NCI-H2107 treated with DMSO at 0.1 percent for 48 hours (cell line): ENCODE data around the gene DNAJB9.
A peak's percentile ranks its signal among the peaks of the same experiment; 100 is the strongest.

Source experiments
- DNase-seq: peaks from one replicate; lab custom pipeline; 2025; ENCODE audit not compliant: unreplicated experiment; lab: John Stamatoyannopoulos, UW

DNAJB9 gene

GRCh38 chr7:108565987-108566386, 3.7 kb upstream of the DNAJB9 start:
- DNase-seq: no peak

DNA sequence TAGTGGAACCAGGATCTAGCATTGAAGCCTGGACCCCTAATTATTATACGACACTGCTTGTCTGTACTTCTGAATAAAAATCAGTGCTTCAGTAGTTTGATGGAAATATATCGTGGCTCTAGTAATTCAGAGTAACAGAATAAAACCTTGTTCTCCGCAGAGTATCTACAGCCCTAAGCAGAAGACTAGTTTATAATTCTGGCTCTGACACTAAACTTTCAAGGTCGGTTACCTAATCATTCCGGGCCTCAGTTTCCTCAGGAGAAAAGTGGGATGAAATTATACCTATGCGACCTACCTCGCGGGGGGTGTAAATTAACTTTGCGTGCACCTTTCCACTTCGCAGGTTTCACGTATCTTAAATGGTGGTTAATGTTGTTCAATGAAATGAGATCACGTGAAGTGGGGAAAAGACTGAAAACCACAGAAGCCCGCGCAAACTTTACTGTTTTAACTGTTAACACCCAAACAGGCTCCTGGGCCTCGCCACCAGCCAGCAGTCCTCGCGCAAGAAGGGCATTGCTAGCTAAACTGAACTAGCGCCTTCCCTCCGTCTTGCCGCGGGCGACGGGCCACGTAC, 783 bp upstream of the DNAJB9 start:
- peak; percentile 69 for DNase-seq

DNA sequence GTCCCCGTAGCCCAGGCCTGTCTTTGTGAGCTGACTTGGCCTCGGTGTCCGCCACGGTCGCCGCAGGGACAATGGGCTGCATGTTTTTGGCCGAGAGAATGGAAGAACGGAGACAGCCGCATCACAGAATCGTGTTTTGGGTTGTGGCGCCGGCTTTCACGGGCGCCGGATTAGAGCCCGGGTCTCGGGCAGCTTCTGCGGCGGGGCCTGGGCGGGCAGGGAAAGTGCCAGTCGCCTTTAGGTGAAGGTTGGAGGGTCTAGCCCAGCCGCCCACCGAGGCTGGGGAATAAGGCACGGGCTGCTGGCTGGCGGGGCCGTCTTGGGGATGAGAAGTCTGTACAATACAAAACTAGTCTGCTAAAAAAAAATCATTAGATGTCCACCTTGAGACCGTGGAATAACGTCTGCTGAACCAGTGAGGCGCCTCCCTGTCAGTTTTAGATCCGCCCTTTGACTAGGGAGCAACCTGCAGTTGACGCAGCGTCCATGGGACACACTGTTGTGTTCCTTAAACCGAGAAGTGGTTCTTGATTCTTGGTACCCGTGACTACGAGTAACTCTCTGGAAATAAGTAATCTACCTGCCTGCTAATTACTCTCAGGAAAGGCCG, 577 bp downstream of the DNAJB9 start:
- DNase-seq: peak; percentile 56

- DNase-seq: no peak
These were observed 2.8 kb downstream of the DNAJB9 start for GRCh38 chr7:108572480-108572879.

DNA sequence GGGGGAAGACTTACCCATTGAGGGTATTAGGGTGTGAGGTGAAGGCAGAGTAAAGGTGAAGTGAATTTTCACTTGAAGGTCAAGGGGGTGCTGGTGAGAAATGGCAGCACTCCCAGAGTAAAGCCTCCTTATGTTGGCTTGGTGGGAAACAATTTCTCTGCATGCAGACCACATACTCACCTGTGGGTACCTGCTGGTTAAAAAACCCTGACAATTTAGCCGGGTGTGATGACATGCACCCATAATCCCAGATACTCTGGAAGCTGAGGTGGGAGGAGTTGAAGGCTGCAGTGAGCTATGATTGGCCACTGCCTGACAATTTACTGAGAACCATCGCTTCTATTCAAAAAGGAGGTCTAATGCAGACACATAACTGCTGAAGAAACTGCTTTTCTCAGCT, 5.5 kb downstream of the DNAJB9 start:
- DNase-seq: no peak

- no peak for DNase-seq
These were observed 6.4 kb downstream of the DNAJB9 start for GRCh38 chr7:108576116-108576515.

- no peak for DNase-seq
These were observed 9.3 kb downstream of the DNAJB9 start for GRCh38 chr7:108578937-108579336.

DNA sequence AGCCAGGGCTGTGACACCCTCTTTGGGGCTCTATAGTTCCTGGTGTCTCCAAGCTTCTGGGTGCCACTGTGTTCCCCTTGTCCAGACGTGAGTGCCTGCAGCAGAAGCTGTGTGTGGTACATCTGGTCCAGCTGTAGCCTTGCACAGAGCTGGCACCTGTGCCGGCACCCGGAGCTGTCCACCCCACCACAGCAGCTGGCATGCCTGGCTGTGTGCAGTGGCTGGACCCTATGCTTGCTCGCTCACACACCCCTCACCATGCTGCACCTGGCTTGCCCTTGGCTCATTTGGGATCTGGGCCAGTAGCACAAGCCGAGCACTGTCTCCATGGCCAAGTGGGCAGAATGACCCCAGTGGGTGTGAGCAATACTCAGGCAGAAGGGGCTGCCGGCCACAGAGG, 10.6 kb downstream of the DNAJB9 start:
- DNase-seq: no peak

GRCh38 chr7:108581655-108582491, 12.2 kb downstream of the DNAJB9 start:
- no peak for DNase-seq

DNA sequence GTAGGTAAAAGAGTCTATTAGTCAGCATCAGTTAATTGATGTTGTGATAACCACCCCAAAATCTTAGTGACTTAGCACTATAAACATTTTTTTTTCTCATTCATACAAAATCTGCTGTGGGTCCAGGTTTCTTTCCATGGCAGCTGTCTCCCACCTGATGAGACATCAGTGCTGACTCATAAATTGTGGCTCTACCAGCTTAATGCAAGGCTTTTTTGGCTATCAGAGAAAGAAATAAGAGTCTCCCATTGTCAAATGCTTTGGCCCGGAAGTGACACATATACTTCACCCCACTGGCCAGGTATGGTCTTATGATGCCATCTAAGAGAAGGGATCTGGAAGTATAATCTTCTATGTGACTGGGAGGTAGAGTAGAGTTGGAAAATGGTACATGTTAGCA, 14.5 kb downstream of the DNAJB9 start:
- no peak for DNase-seq

GRCh38 chr7:108585843-108586242, 16.2 kb downstream of the DNAJB9 start:
- DNase-seq: no peak

DNA sequence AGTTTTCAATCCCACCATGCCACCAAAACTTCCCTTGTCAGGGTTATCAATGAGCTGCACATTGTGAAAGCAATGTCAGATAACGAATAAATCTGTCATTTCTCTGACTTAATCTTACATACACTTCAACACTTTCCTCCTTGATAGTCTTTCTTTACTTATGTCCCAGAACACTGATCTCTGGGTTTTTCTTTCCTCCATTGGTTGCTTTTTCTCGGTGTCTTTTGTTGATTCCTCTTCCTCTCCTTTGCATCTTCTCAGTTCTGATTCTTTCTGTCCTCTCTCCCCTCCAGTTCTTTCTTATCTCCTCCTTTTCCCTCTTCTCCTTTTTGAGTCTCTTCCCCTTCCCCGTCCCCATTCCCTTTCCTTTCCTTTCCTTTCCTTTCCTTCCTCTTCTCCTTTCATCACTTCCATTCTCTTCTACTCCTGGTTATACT, 16.6 kb downstream of the DNAJB9 start:
- DNase-seq: no peak

DNA sequence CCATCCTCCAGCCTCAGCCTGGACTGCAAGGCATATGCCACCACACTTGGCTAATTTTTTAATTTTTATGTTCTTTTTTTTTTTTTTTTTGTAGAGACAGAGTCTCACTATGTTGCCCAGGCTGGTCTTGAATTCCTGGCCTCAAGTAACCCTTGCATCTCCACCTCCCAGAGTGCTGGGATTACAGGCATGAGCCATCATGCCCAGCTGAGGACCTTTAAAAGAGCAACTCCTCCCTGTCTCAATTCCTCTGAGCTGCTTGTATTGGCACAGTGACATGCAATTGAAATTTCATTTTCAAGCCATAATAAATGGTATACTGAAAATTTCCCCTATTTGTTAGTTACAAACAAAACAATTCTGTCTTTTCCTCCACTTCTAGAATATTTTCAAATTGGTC, 19.5 kb downstream of the DNAJB9 start:
- no peak for DNase-seq

DNA sequence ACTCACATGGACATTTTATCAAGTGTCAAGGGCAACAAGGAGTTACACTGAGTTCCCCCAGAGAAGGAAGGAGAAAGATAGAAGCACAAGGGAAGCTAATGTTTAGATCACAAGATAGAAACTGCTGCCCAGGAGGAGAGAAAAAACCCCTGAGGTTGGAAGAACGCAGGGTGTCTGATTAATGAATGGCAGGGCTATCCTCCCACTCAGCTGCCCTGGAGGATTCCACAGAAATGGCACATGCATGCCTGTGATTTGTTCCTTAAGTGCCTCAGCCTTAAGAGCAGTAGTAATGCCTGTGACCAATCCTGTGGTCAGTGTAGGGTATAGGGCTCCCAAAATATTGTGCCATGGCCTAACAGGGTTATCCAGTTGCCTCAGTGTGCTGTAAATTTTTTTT, 20.2 kb downstream of the DNAJB9 start:
- DNase-seq: no peak

GRCh38 chr7:108590606-108591005, 20.9 kb downstream of the DNAJB9 start:
- DNase-seq: no peak

- DNase-seq: peak; percentile 77
These were observed 23.1 kb downstream of the DNAJB9 start for GRCh38 chr7:108592646-108593201.

DNA sequence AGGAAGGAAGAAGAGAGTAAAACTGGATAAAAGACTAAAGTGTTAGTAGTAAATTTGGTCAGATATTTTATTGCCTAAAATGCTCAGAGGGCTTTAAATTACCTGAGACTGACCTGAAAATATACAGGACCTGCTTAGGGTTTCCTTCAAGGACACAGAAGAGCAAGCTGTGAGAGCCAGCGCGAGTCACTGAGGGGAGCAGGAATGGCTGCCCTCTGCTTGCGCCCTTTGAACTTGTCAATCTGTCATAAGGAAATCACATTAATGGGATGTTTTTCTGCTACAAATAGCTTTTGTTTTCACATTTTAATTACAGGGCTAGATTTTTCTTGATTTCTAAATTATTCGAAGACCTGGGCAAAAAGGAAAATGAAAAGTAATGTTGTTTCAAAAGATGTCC, 26.9 kb downstream of the DNAJB9 start:
- no peak for DNase-seq

- DNase-seq: peak; percentile 72
These were observed 28.5 kb downstream of the DNAJB9 start for GRCh38 chr7:108598153-108598552.

GRCh38 chr7:108598914-108599580, 29.4 kb downstream of the DNAJB9 start:
- no peak for DNase-seq

- no peak for DNase-seq
These were observed 30.7 kb downstream of the DNAJB9 start for GRCh38 chr7:108600399-108600798.

DNA sequence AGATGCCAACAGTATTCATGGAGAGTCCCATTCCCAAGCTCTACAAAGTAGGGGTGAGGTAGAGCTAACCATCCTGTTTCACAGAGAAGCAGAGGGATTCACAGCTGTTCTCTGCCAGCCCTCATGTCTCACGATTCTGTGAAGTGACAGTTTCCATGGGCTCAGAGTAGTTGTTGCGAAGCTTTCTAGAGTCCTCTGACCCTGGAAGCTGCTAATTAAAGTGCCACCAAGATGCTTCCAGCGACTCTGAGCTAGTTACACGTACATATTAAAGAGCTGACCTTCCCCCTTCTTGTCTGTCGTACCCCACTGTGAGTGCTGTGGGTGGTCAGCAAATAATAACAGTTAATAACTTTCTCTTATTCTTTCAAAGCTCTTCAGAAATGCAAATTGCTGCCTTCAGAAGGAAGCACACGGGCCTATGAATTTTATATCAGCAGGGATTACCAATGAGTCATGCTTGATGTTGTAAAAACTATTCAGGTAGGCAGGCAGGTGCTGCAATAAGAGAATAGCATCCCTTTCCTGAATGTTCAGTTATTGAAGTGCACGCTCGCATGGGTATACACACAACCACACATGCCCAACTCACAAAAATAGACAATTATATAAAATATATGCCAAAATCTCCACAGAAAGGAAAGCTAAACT, 34.1 kb downstream of the DNAJB9 start:
- peak; percentile 83 for DNase-seq
